Smooth muscle cell (in vitro differentiated cells): ENCODE data around the gene GABRA1. TPM values are rescaled to one million over a fixed set of nuclear protein-coding genes. Genes with fewer than 3 reads are reported as not detected.

Experiments used
- DNase-seq: peaks from one replicate; lab custom pipeline; 2025; ENCODE audit not compliant: unreplicated experiment; lab: John Stamatoyannopoulos, UW
- H2AFZ ChIP-seq: fragments of 200-600 bp; sonication (generic); 2 replicates; pipeline ENCODE4 v1.6.0; 2016; ENCODE audit warnings: antibody characterized with exemption, low read depth, mild to moderate bottlenecking
- H3F3A ChIP-seq: fragments of 200-600 bp; sonication (generic); 2 replicates; pipeline ENCODE4 v1.6.0; 2017; ENCODE audit warnings: antibody characterized with exemption, low read depth
- H3K27ac ChIP-seq: fragments of 200-600 bp; sonication (generic); 2 replicates; pipeline ENCODE4 v1.5.1; 2016; ENCODE audit warnings: low read depth, mild to moderate bottlenecking
- H3K27me3 ChIP-seq: fragments of 200-600 bp; sonication (generic); 2 replicates; pipeline ENCODE4 v1.6.1; 2016; ENCODE audit warnings: low read depth, mild to moderate bottlenecking
- H3K36me3 ChIP-seq: fragments of 200-600 bp; sonication (generic); 2 replicates; pipeline ENCODE4 v1.5.1; 2016; ENCODE audit warnings: low read depth
- H3K4me1 ChIP-seq: fragments of 200-600 bp; sonication (generic); 2 replicates; pipeline ENCODE4 v1.5.1; 2016; ENCODE audit warnings: low read depth
- H3K4me2 ChIP-seq: fragments of 200-600 bp; sonication (generic); 2 replicates; pipeline ENCODE4 v1.6.0; 2016; ENCODE audit warnings: mild to moderate bottlenecking
- H3K4me3 ChIP-seq: fragments of 200-600 bp; sonication (generic); 2 replicates; pipeline ENCODE4 v1.5.1; 2016; ENCODE audit warnings: mild to moderate bottlenecking
- H3K79me2 ChIP-seq: fragments of 200-600 bp; sonication (generic); 2 replicates; pipeline ENCODE4 v1.6.0; 2016; ENCODE audit warnings: low read depth, mild to moderate bottlenecking
- H3K9ac ChIP-seq: fragments of 200-600 bp; sonication (generic); 2 replicates; pipeline ENCODE4 v1.6.0; 2016; ENCODE audit warnings: low read depth
- H3K9me3 ChIP-seq: fragments of 200-600 bp; sonication (generic); replicated peaks from 2 replicates; pipeline ENCODE4 v1.5.1; 2016; ENCODE audit warnings: low read depth
- H4K20me1 ChIP-seq: fragments of 200-600 bp; sonication (generic); 2 replicates; pipeline ENCODE4 v1.6.0; 2016; ENCODE audit warnings: low read depth
- CTCF ChIP-seq: fragments of 200-600 bp; sonication (generic); IDR thresholded peaks from 2 replicates; pipeline ENCODE4 v1.5.1; 2017; ENCODE audit warnings: borderline replicate concordance, mild to moderate bottlenecking, antibody characterized with exemption; ENCODE audit not compliant: insufficient read depth, poor library complexity, severe bottlenecking
- WGBS: methylation state at CpG from one replicate; pipeline ENCODE4 v1.1.7; 2016; ENCODE audit warnings: low lambda C conversion rate; 5-methylcytosine and 5-hydroxymethylcytosine counted together
- polyA plus RNA-seq: library from polyadenylated mRNA; unstranded; fragments of >200 nt; fragmentation: Nextera tagmentation; extraction: Ambion mirVana; gene quantifications from 2 replicates; pipeline ENCODE4 v1.2.1, GENCODE V29; 2016
- total RNA-seq: library from RNA; depleted of rRNA; stranded (reverse); fragments of >200 nt; gene quantifications from 2 replicates; pipeline ENCODE4 v1.2.3, GENCODE V29; 2014

Gene GABRA1
- total and polyA plus RNA-seq, 2 experiments from 2014 or later, result 0.11 TPM; not detected in 1

DNA sequence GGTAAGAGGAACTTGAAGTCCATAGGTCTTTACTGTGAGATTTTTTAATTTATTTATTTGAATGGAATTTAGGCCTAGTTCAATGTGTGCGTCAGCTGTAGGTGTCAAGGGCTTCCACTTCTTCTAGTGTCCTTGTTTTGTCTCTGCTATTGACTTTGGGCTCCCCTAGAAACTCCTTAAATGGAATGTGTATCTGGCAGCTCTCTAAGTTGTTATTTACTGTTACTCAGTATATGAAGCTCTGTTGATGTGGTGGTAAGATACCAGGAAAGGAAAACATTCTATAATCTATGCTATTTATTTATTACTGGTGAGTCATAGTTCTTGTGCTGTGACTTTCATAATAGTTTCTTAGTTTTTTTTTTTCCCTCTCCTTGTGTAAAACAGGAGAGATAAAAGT is 97.1 kb downstream of the GABRA1 start:
- DNase-seq, result no peak
- Histone ChIP-seq H3K27me3 (no peaks in the 10 kb centered on the region), H3K27ac (no peak overlapping the region), H3F3A (no peaks in the 10 kb centered on the region), H3K79me2 (no peaks in the 10 kb centered on the region), H2AFZ (no peak overlapping the region), H3K4me1 (no peaks in the 10 kb centered on the region), H3K9ac (no peak overlapping the region), H3K4me2 (no peak overlapping the region), H4K20me1 (no peaks in the 10 kb centered on the region), H3K4me3 (no peak overlapping the region), H3K9me3 (no peaks in the 10 kb centered on the region), H3K36me3 (no peaks in the 10 kb centered on the region)
- whole genome bisulfite sequencing, result 67% methylated on average over 1 of the region's 1 CpG
- TF ChIP-seq CTCF, result no peak

DNA sequence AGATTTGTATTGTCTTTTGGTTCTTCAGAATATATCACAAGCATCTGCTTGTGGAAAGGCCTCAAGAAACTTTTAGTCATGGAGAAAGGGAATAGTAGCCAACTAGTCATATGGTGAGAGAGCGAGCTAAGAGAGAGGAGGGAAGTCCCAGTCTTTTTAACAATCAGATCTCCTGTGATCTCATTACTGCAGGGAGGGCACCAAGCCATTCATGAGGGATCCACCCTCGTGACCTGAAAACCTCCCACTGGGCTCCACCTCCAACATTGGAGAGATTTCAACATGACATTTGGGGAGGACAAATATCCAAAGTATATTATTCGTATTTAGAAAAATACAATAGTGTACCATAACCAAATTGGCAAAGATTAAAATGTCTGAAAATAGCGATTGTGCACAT is 99.0 kb downstream of the GABRA1 start:
- H3K9me3 ChIP-seq, result no peaks in the 10 kb centered on the region
- H2AFZ ChIP-seq, result no peak overlapping the region
- no peaks in the 10 kb centered on the region for H4K20me1 ChIP-seq
- H3K79me2 ChIP-seq, result no peaks in the 10 kb centered on the region
- TF ChIP-seq CTCF, result no peak
- no peak overlapping the region for H3K27ac ChIP-seq
- WGBS, result 81% methylated on average over 4 of the region's 4 CpGs
- H3K9ac ChIP-seq, result no peak overlapping the region
- no peak for DNase-seq
- H3K36me3 ChIP-seq, result no peaks in the 10 kb centered on the region
- no peaks in the 10 kb centered on the region for H3K27me3 ChIP-seq
- H3K4me3 ChIP-seq, result no peak overlapping the region
- H3F3A ChIP-seq, result no peaks in the 10 kb centered on the region
- no peaks in the 10 kb centered on the region for H3K4me1 ChIP-seq
- no peak overlapping the region for H3K4me2 ChIP-seq

Other genes starting within 250 kb of the GABRA1 start
- not detected in 2 replicates for gene GABRA6, start 162.4 kb upstream of the GABRA1 start, total RNA-seq
- not detected in 2 replicates for gene GABRA6, start 162.4 kb upstream of the GABRA1 start, polyA plus RNA-seq
- not detected in 2 replicates for gene GABRG2, start 219.7 kb downstream of the GABRA1 start, total RNA-seq
- not detected in 2 replicates for gene GABRG2, start 219.7 kb downstream of the GABRA1 start, polyA plus RNA-seq